HG03060 (cell line): Measurements from ENCODE around the gene EFNB2.

ENCODE experiments used
- ATAC-seq: cut with Tn5 transposase; IDR thresholded peaks from one replicate; pipeline ENCODE4 v1.9.1; 2021; ENCODE audit warnings: low read depth, moderate number of reproducible peaks; ENCODE audit not compliant: unreplicated experiment

Gene EFNB2

DNA sequence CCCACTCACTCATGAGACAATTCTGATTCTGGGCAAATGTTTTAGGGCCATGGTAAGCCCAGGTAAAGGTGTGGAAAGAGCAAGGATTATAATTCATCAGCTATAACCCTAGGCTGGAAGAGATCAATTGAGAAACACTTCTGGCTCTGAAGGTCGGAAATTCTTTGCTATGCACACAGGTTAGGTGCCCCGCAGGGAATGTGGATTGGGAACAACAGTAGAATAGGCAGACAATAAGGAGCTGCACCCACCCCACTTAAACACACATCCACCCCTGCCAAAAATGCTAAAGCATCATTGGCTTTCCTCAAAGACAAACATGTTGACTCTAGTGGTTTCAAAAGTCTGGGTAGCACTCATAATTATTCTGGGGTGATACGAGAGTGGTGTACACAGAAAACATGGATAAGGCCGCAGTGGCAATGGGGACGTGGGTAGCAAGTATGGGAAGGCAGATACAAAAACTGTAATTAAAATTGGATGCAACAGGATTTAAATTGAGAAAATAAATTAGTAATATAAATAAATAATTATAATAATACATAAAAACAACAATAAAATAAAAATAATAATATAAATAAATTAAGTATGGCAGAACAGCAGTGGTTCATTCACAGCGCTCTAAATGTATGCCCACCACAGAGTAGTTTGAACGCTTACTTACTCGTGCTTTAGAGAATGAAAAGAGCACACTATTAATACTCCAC lies 8.6 kb downstream of the EFNB2 start:
- no peak for ATAC-seq

DNA sequence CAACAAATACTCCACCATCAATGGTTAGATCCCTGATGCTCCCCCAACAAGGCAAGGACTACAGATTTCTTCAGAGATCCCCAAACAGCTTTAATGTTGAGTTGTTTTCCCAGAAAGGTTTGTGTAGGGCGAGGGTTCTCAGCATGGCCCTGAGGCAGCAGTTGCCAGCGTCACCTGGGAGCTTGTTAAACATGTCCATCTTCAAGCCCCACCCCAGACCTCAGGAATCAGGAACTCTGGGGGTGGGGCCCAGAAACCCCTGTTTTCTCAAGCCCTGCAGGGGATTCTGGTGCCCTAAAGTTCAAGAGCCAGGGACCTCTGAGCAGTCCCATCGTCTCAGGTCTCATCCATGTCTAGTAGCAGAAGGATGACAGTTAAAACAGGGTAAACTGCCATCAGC lies 9.6 kb downstream of the EFNB2 start:
- ATAC-seq: no peak

DNA sequence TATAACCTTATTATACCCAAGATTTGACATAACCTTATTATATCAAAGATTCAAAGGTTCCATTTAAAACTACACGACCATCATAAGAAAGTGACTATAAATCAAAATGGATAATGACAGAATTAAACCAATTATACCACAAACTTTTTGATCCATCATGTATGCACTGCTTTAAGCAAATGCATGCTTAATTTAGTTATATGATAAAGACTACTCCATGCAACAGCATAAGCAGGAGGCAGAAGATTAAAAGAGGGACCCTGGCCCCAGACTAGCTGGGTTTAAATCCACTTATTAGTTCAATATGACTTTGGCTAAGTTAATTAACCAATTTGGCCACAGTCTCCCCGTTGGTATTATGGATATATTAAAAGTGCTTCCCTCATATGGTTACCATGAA lies 11.4 kb downstream of the EFNB2 start:
- ATAC-seq: no peak

DNA sequence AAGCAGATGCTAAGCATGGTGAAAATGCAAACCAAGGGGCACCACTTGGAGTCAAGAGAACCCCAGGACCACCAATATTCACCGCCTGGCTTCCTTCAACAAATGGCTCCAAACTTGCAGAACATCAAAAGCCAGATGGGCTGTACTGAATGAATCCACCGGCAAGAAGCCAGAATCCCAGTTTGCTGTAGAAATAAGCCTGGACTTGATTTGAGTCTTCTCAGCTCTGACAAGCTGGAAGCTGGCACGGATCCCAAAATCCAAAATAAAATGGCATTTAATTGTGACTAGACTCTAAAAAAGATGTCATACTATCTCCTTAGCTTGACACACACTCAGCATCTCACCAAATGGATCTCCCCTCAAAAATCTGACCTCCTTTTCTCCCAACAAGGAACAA lies 11.9 kb downstream of the EFNB2 start:
- no peak for ATAC-seq

DNA sequence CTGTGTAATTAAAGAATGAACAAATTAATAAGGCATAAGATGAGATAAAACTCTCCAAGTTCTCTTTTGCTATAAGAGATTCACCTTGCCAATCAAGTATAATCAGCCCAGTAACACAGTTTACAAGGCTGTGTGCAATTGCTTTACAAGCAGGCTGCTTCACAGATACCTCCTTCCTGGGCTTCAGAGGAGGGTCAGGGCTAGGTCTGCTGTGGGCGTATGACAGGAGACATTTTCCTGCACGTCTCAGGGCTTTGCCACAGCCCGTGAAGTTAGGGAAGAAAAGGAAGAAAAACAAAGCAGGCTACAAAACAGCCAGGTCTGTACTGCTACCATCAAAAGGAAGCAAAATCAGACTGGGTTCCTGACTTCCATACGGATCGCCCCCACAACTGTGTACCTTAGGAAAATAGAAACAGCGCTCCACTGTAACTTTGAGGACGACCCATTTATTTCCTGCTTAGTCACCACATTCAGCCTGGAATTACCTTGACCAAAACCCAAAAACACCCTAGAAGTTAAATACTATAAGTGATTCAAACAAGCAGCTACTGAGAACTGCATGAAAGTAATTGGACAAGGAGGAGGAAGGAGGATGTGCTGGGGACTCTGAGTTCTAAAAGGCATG lies 12.4 kb downstream of the EFNB2 start:
- no peak for ATAC-seq

DNA sequence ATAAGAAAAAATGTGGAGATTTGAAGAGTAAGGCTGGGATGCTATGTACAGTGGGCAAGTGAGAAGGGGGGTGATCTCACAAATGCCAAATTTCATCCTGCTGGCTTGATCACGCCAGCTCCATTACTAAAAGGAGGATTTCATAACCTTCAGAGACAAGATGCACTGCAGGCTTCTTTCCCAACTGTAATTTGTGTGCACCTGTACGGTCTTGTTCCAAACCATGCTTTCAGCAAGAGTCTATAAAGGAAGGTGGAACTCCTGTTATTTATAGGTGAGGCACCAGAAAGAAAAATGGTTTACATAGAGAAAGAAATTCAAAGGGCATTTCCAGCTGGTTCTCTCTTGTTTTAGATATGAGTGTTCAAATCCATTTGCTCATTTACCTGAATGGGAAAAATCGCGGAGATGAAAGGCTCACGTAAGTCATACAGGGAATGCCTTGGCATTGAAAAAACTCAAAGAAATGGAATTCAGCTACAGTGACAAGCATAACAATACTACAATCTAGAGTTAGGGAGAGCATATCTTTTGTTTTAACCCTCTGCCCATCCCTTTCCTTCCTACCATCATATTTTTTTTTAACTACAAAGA lies 13.3 kb downstream of the EFNB2 start:
- no peak for ATAC-seq

DNA sequence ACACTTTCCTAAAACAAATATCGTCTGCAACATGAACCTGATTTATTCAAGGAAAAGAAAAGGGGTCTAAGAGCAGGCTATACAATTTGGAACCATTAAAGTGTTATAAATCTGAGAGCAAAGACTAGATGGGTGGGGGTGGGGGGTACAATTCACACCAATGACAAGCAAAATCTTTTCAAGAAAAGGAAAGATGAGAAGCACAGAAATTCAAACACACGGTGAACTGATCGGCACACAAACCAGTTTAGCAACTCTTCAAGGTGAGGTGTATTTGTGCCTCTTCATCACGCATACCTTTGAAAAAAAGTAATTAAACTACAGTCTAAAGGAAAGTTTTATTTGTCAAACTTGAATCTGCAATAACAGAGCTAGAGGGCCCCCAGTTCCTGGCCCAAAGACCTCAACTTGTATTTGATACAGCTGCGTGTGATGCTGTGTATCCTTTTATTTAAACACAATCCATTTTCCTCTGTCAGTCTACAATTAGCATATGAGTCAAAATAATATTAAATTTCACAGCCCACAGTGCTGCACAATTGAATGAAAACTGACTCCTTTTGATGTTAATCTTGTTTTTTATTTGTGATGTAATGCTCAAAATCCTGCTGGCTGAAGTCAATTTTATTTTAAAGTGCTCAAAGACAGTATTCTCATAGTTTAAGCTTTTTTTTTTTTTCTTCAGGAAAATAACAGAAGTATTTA lies 14.2 kb downstream of the EFNB2 start:
- no peak for ATAC-seq

DNA sequence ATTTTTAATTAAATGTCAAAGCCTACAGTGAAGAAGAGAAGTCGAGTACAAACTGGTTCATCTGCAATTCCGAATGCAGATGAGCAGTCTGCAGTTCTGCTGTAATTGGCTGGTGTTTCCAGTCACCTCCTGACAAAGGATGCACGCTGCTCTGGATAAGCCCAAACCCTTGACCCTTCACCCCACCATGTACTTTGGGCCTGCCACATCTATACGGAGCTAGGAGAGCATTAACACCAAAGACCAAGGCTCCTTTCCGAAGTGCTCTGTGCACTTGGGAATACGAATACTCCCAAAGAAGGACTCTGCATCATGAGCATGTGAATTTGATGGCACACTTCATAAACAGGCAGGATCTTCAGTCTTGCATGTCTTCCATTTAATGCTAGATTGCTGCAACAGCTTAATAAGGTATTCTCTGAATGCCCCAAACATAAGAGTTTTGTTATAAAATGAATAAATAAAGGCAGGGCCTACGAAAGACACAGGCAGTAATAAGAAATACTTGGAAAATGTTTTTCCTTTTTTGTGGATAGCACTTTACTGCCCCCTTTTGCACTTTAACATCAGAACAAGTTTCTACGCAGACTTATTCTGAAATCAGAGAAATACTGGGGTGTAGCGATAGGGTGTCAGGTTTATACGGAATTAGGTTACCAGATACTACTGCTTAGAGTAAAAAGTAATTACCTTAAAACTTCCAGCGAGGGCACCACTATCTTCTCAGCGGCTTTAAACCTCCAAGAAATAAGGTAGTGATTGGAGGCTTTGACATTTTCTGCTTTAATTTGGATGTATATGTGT lies 15.0 kb downstream of the EFNB2 start:
- no peak for ATAC-seq

DNA sequence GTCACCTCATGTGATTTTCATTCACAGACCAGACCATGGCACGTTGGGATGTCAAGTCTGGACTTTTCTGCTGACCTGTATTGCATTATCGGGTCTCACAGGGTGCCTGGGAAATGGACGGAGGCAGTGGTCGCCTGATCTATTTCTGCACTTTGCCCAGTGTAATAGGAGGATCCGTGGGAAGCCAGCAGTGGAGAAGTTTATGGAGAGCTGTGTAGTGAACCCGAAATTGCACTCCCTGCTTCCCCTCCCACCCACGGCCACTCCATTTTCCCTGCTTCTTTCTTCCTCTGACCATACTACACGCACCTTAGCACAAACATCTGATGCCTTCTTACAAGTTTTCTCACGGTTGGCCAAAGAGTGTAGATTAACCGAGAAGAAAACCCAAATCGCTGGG lies 16.9 kb downstream of the EFNB2 start:
- ATAC-seq: no peak

DNA sequence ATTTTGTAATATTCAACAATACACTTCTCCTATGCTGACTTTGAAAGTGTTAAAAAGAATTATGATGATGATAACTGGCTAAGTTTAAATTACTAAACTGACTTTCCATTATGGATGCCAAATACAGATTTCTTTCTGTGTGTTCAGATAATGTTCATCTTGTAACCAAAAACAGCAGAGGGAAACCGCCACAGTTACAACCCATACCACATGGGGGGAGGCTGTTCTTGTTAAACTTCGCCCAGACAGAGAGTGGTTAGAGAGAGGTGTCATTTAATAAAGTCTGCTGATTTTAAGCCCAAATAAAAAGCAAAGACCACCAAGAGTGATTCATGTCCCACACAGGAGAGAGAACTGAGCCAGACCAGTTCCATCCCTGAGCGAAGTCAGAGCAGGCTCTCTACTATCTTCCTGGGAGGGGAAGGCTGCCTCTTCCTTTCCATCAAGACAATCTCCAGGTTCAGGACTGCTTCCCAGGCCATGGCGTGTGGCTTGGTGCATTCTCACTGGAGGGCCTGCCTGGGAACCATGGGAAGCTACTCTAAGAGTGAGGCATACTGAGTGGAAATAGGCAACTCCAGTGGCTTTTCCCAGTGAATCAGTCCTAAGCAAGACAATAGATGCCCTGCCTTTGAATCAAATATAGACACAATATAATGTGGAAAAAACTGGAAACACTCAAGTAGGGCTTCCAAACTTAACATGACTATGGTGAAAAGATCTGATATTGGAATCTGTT lies 18.2 kb downstream of the EFNB2 start:
- no peak for ATAC-seq

DNA sequence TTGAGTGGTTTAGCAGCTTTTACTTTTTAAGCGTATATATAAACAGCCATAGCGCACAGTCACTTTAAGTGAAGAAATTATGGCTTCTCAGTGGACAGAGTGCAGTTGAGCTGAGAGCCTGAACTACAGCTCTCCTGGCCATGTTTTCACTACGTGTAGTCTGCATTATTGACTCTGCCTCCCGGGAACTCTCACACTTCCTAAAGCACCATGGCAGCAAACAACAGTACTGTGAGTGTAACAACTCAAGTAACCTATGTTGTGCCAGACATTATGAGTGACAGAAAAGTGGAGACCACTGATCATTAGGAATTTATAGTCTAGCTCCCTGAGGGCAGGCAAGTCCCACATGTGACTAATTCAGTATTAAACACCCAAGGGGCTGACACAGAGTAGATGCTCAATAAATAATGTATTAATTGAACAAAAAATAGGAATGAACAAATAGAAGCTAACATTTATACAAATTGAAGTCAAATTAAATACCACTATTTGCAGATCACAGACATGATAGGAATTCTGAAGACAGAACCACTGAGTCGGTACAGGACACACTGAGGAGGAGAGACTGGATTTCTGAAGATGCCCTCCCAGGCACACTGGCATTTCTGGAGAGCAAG lies 19.7 kb downstream of the EFNB2 start:
- no peak for ATAC-seq

DNA sequence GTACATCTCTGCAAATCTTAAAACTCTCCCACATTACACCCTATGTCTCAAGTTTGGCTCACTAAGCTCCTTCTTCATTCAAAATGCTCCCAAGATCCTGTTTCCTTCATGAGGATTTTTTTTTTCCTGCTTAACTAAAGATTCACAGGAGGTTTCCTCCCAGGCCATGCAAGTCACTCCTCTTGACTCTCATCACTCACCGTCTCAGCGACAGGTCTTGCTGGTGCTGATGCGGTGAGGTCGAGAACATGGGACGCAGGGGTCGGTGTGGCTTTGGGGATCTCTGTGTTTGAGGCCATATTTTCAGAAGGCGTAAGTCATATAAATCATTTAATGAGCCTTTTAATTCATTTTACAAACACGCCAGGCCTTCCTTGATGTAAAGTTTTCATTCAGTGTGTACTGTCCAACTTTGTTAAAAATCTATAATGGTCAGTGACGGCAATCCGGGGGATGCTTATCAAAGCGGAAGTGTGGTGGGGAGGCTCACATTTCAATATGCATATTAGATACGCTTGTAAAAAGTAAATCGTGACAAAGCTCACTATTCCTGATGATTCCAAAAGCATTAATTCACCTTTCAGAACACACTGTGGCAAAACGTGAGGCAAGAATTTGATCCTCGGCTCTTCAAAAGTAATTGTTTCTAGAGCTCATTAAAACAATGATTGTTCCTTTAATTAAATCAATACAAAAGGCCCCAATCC lies 20.4 kb downstream of the EFNB2 start:
- ATAC-seq: no peak

DNA sequence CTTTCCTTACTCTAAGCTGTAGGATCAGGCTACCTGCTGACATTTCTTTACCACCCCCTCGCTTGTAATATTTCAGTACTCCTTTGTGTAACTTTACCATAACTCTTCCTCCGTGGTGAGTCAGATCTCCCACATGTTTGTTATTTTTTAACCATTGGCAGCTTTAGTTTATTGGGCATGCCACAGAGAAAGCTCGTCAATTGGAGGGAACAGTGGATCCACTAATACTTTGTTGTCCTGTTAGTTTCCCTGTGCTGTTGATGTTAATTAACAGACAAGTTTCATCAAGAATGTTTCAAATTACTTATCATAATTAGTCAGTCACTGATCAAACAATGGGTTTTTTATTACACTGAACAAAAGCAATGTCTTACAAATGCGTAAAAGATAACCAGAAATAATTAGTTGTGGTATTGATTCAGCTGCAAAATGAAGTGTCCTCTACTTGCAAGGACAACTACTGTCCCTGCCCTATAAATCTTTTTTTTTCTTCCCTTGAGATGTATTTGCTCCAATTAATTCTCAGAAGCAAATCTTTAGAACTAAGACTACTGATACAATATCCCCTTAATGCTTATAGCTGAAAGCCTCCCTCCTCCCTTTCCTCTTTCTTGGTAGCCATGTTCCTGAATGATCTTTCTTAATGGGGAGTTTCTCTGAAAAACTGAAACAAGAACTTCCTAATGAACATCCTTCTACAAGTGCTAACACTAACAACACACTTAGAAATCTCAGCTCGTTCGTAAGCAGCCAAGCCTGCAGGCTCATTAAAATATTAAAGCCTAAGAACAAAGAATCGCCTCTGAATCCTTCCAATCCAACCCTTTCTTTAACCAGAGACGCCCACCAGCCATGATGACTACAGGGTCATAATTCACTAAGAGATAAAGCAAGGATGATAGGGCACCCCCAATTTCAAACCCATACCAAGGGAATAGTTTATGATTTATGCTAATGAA lies 22.2 kb downstream of the EFNB2 start:
- no peak for ATAC-seq

DNA sequence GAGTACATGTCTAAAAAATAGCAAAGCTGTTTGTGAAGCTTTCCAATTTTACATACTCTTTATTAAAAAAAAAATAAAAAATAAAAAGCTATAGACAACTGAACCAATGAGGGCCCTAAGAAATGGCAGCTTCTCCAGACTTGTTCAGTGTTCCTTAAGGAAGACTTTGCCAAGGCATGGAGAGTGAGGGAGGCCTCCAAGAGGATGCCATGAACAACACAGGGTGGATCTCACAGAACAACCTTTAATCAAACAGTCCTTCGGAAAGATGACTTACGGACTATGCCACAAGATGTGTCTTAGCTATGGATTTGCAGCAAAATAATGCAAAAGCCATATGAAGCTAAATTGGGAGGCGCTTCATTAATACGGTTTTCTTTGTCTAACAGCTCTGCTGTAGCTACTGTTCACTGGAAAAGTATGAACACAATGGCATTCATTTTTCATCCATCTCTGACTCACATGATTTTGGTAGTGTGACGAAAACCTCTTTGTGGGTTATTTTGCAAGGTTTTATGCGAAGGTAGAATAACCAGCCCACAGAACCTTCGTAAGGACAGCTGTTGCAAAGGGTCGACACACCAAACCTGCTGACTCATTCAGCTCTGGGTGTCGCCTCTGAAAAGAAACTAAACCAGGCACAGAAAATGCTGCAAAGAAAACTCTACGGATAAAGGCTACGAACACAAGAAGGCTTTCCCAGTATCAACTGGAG lies 27.7 kb downstream of the EFNB2 start:
- ATAC-seq: no peak

DNA sequence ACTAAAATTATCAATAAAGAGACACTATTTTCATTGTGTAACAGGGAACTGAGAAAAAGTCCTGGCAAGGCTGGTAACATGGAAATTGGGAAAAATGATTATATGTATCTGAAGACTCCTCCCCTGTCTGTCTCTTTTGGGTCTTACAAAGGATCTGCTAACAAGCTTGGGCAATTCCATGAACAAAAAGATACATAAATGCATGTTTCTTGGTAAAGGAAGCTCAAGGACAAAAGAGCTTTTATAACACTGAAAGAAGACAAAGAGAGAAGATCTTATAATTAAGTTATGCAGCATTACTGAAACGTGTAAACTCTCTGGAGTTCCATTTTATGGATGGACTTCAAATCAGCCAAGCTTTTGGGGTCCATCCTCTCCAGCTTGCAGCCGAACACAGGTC lies 29.2 kb downstream of the EFNB2 start:
- no peak for ATAC-seq

DNA sequence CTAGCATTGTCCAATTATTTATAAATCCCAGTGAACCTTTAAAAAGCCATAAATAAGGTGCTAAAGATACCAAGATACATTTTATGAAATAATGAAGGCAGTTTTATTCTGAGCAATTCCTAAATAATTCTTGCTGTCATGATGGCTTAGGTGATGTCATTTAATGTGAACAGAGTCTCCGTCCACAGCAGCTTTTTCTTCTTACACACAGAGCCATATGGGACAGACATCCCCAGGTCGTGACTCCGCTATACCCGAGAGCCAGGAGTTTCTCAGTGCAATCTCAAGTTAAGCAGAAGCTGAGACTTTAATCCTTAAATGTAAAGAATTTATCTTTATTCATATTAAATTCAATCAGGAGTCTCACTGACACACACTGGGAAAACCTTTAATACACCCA lies 29.7 kb downstream of the EFNB2 start:
- ATAC-seq: no peak

DNA sequence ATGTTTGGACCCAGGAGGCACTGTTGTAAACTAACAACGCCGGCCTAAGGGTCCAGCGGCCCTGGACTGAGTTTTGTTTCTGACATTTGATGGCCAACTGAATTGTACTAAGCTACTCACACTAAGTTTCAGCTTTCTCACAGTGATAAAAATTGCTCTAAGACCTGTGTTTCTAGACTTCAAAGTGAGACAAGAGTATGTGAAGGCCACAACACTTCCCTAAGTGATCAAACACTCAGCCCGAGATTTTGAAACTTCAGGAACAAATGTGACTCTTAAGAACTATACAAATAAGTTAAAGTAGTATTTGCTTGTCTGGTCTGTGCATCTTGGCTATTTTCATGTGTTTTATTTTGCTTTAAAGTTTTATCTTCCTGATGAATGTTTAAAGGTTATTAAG lies 30.2 kb downstream of the EFNB2 start:
- ATAC-seq: no peak
